GM19023 (cell line): ENCODE data around the gene SPANXN5.
"Not testable (repeated sequence)": the region's sequence is repeated elsewhere in the genome, so short reads cannot be mapped to it uniquely, and the experiment has no call there.

Source experiments
- ATAC-seq: cut with Tn5 transposase; IDR thresholded peaks from one replicate; pipeline ENCODE4 v1.9.1; 2021; ENCODE audit warnings: mild to moderate bottlenecking, moderate library complexity; ENCODE audit not compliant: unreplicated experiment

SPANXN5 gene, protein sequence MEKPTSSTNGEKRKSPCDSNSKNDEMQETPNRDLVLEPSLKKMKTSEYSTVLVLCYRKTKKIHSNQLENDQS

GRCh38 chrX:52797327-52797726, at the start of gene SPANXN5:
Gene SPANXN5 (minus strand): TSS chrX:52797427. CDS start chrX:52797348, 79 bp downstream.
- not testable (repeated sequence) for ATAC-seq

GRCh38 chrX:52843619-52844018, 46.4 kb upstream of the SPANXN5 start:
- not testable (repeated sequence) for ATAC-seq

DNA sequence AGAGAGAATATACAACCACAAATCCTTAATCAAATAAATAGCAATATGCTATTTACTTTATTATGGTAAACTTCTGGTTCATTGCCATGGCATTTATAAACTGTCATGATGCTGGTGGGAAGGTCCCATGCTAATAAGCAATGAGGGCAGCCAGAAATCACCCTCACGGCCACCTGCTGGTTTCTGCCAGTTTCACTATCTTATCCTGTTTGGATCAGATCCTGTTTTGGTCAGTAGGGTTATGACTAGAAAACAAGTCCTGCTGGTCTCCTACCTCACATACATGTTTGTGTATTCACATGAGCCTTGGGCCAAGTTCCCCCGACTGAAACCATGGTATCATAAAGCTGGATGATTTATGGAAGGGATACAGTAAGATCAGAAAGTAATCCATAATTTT, 41.9 kb upstream of the SPANXN5 start:
- ATAC-seq: no peak

- ATAC-seq: no peak
Observed at GRCh38 chrX:52830551-52830950, 33.3 kb upstream of the SPANXN5 start.

GRCh38 chrX:52824608-52825007, 27.4 kb upstream of the SPANXN5 start:
- no peak for ATAC-seq

DNA sequence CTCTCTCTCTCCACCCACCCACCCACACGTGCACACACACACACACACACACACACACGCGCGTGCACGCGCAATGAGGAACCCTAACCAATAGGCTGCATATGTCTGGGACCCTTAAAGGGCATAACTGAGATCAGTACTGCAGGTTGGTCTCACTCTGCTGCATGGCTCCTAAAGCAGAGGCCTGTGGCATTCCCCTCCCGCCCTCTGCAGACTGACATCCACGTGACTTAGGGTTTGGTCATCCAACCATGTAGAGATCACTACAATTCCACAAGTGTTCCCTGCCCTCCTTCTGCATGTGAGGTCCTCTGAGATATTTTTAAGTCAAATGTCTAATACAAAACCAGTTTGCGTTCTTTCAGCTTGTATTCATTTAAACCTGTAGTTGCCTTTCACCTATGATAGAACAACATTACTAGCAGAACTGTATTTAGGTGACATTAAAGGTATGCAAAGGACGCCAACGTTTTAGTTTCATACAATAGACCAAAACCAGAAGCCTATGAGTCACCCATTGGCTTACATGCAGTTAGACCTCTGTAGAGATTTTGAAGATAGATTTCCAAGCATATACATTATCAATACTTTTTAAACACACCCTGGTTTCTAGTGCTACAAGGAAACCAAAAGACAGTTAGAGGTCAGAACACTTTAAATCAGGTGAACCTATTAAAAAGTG, 24.0 kb upstream of the SPANXN5 start:
- ATAC-seq: no peak

DNA sequence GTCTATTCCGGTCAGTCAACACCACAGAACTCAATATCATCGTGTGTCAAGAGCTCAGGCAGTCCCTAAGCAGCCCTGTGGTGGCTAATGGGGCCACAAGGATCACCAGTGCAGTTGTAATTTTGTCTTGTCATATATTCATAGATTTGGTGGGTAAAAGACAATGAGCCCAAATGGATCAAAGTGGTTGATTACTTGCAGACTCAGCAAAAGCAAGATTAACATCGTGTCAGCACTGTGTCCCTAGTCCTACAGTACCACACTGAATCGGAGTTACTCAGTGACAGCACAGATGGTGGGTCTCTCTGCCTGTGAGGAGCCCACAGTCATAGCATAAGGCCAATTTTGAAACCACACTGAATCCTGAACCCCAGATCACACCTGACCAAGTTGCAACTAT, 22.6 kb upstream of the SPANXN5 start:
- no peak for ATAC-seq

- no peak for ATAC-seq
Observed at GRCh38 chrX:52811065-52811625, 13.9 kb upstream of the SPANXN5 start, which contains the start of gene XAGE5. Gene XAGE5 (plus strand): TSS chrX:52811287. CDS start chrX:52812567, 1,280 bp downstream.

GRCh38 chrX:52804876-52805275, 7.6 kb upstream of the SPANXN5 start:
- ATAC-seq: not testable (repeated sequence)

GRCh38 chrX:52773504-52773903, 23.7 kb downstream of the SPANXN5 start:
- not testable (repeated sequence) for ATAC-seq

DNA sequence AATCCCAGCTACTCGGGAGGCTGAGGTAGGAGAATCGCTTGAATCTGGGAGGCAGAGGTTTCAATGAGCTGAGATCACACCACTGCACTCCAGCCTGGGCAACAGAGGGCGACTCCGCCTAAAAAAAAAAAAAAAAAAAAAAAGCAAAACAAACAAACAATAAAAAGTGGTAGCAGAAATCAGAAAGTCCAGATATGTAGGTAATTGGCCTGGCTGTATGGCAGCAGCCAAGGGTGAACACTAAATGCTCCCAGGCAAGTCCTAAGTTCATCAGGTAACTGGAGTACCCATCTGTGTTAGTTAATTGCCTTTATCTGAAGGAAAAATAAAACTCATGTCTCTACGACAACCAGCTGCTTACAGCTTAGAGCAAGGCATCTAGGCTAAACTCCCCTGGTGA, 31.2 kb downstream of the SPANXN5 start:
- ATAC-seq: not testable (repeated sequence)

DNA sequence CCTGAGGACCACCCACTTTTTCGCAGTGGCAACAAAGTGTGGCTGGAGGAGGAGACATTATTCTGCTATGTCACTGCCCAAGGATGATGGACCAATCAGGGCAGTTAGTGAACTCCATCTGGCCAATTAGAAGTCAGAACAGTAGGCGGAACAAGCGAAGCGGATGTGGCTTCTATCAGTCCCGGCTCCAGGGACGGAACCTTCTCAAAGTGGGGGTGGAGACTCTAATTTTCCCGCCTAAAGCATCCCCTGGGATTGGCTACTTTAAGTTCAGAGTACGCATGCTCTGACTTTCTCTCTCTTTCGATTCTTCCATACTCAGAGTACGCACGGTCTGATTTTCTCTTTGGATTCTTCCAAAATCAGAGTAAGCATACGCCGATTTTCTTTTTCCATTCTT, 46.3 kb downstream of the SPANXN5 start, which contains the start of gene SSX2B:
Gene SSX2B (plus strand): TSS at position 301 of the 400 bp plus-strand sequence. CDS start 1,429 bp downstream, outside the sequence.
- ATAC-seq: not testable (repeated sequence)
